Panc1 (cell line): Measurements from ENCODE around the gene KRTAP5-3. TPM values are rescaled to one million over a fixed set of nuclear protein-coding genes. Genes with fewer than 3 reads are reported as not detected.

Experiments used
- ATAC-seq: fragments of 200-7000 bp; cut with Tn5 transposase; 2 replicates; pipeline ENCODE4 v1.9.1; 2020; ENCODE audit warnings: mild to moderate bottlenecking, moderate library complexity
- Bru-seq: library from RNA; stranded (reverse); fragments of 400-500 nt; gene quantifications from one replicate; lab custom pipeline; 2021; lab: Mats Ljungman, UMichigan
- BruChase-seq, 2 experiments: library from RNA; stranded (reverse); fragments of 400-500 nt; gene quantifications; one replicate each; lab custom pipeline; 2021; lab: Mats Ljungman, UMichigan
- BruUV-seq: library from RNA; stranded (reverse); fragments of 400-500 nt; replicated peaks from 2 replicates; lab custom pipeline; 2021; lab: Mats Ljungman, UMichigan
- CTCF ChIA-PET: fragments of 300-600 bp; sonication (Branson Sonifier 250); formaldehyde crosslinking; loops from one replicate; lab custom pipeline; 2022; ENCODE audit warnings: antibody characterized with exemption; lab: Charles Lee
- POLR2A ChIA-PET: fragments of 300-600 bp; sonication (Branson Sonifier 250); formaldehyde crosslinking; loops from one replicate; lab custom pipeline; 2022; ENCODE audit warnings: antibody characterized with exemption; lab: Charles Lee
- DNase-seq: peaks from one replicate; pipeline ENCODE4 v3.0.0-alpha.2; 2010; ENCODE audit warnings: low read depth, low spot score
- H3K27ac ChIP-seq: 2 replicates; pipeline ENCODE4 v1.5.1; 2011; ENCODE audit warnings: mild to moderate bottlenecking, low read length, inconsistent platforms
- H3K27me3 ChIP-seq: fragments of 200-500 bp; sonication (Bioruptor generic); 2 replicates; pipeline ENCODE4 v1.6.0; 2014; ENCODE audit warnings: low read length, inconsistent platforms; ENCODE audit not compliant: control insufficient read depth, insufficient read depth
- H3K36me3 ChIP-seq: fragments of 200-500 bp; sonication (Bioruptor generic); 2 replicates; pipeline ENCODE4 v1.5.1; 2014; ENCODE audit warnings: inconsistent platforms, mild to moderate bottlenecking, low read length, moderate library complexity; ENCODE audit not compliant: control insufficient read depth, insufficient read depth
- H3K4me1 ChIP-seq: 2 replicates; pipeline ENCODE4 v1.5.1; 2011; ENCODE audit warnings: inconsistent platforms, mild to moderate bottlenecking, low read length, moderate library complexity; ENCODE audit not compliant: control insufficient read depth, insufficient read depth
- H3K4me3 ChIP-seq, 2 experiments: 2 replicates each; pipeline ENCODE4 v1.5.1; 2011 to 2012; ENCODE audit warnings: low read depth in 2 of 2, low read length in 2 of 2, mild to moderate bottlenecking in 2 of 2, inconsistent platforms in 1 of 2, moderate library complexity in 1 of 2
- H3K9me3 ChIP-seq: fragments of 200-500 bp; sonication (Bioruptor generic); 2 replicates; pipeline ENCODE4 v1.5.1; 2014; ENCODE audit warnings: low read depth, mild to moderate bottlenecking, inconsistent platforms, low read length, moderate library complexity; ENCODE audit not compliant: control insufficient read depth, insufficient read depth
- CTCF ChIP-seq: fragments of 450-650 bp; IDR thresholded peaks from 2 replicates; pipeline ENCODE4 v1.5.1; 2017; ENCODE audit warnings: mild to moderate bottlenecking
- POLR2AphosphoS5 ChIP-seq: IDR thresholded peaks from 2 replicates; pipeline ENCODE4 v1.6.1; 2012; ENCODE audit warnings: mild to moderate bottlenecking, low read depth, low read length, moderate library complexity
- REST ChIP-seq, 2 experiments: IDR thresholded peaks; 2 replicates each; pipeline ENCODE4 v1.6.1; 2011 to 2012; ENCODE audit warnings: low read depth in 2 of 2, control low read depth in 1 of 2, low read length in 1 of 2, mild to moderate bottlenecking in 1 of 2, moderate library complexity in 1 of 2; ENCODE audit not compliant: insufficient read depth in 1 of 2
- SIN3A ChIP-seq: IDR thresholded peaks from 2 replicates; pipeline ENCODE4 v1.6.1; 2012; ENCODE audit warnings: low read depth, mild to moderate bottlenecking, low read length, moderate library complexity, borderline replicate concordance; ENCODE audit not compliant: insufficient read depth
- TCF7L2 ChIP-seq: IDR thresholded peaks from 2 replicates; pipeline ENCODE4 v1.6.1; 2011; ENCODE audit warnings: mild to moderate bottlenecking, low read depth, low read length, inconsistent platforms
- in situ Hi-C: cut with HindIII; loops from 2 replicates; pipeline ENCODE4 v1.10.0; 2016; ENCODE audit warnings: low sequenced_read_pairs, low pct_unique_long_range_greater_than_20kb
- intact Hi-C: fragments of 100-400 bp; cut with micrococcal nuclease; formaldehyde crosslinking; loops from one replicate; pipeline ENCODE4 v1.10.0; 2022; ENCODE audit not compliant: unreplicated experiment
- long read RNA-seq: library from polyadenylated mRNA; unstranded; transcript quantifications from one replicate; pipeline ENCODE4 v2.0.0, GENCODE V29; 2021; ENCODE audit not compliant: unreplicated experiment
- polyA plus RNA-seq: library from polyadenylated mRNA; unstranded; fragments of >200 nt; gene quantifications from one replicate; pipeline ENCODE4 v1.2.1, GENCODE V29; 2012; ENCODE audit warnings: missing spikeins; ENCODE audit not compliant: insufficient read length
- total RNA-seq: library from RNA; stranded (reverse); gene quantifications from one replicate; pipeline ENCODE4 v1.2.1, GENCODE V29; 2021; ENCODE audit not compliant: unreplicated experiment

KRTAP5-3 gene, protein sequence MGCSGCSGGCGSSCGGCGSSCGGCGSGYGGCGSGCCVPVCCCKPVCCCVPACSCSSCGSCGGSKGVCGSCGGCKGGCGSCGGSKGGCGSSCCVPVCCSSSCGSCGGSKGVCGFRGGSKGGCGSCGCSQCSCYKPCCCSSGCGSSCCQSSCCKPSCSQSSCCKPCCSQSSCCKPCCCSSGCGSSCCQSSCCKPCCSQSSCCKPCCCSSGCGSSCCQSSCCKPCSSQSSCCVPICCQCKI
- total RNA-seq (not detected), Bru-seq, nascent RNA (not detected), BruChase-seq, experiment 1, labeled RNA remaining after a 2-hour chase (not detected), BruChase-seq, experiment 2, labeled RNA remaining after a 6-hour chase (not detected)
- not detected for polyA plus RNA-seq
- long read RNA-seq, result 0 reads

DNA sequence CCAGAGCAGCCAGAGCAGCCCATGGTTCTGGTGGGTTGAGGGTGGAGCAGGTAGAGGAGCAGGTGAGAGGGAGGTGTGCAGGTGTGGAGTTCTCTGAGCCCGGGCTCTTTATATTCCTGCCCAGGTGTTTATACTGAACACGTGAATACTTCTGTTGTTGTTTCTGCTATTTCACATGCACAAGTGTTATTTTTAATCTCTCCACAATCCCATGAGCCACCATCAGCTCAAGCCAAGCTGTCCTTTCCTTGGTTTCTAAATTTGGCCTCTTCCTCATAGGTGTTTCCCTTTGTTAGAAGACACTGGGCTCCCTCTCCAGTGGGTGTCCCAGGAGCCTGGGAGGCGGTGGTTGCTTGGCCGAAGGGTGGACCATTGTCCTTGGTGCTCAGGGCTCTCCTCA is at the start of gene KRTAP5-3:
KRTAP5-3 (minus strand) TSS at position 101 of the 400 bp plus-strand sequence; CDS start at position 23, 78 bp downstream.
- TF ChIP-seq SIN3A (no peak), REST (IDR thresholded peaks at IDR 0.05; ENCODE audit: insufficient read depth in 1 of 2, low read depth in 2 of 2, low read length in 1 of 2) (no peak), POLR2AphosphoS5 (no peak), CTCF (no peak), TCF7L2 (no peak)
- no peak for ATAC-seq
- BruUV-seq, result no TSS peak
- Histone ChIP-seq H3K9me3 (no peaks in the 10 kb centered on the region), H3K4me3 (no peak within 1 kb of the TSS), H3K36me3 (no peaks in the 10 kb centered on the region), H3K4me1 (no peaks in the 10 kb centered on the region), H3K27me3 (0 out of 2 replicates have a peak, but pooled peaks cover 2% of the 10 kb centered on the region), H3K27ac (no peak within 1 kb of the TSS)
- ChIA-PET POLR2A (no interaction called here), CTCF (interaction anchor here (0.6 to 0.7 kb wide), 2 partner anchors 33 to 303 kb away, joined by 3 read pairs; no protein-coding TSS in a partner anchor)
- intact Hi-C loops (no loop called here), in situ Hi-C loops (no loop called here)
- no peak for DNase-seq

DNA sequence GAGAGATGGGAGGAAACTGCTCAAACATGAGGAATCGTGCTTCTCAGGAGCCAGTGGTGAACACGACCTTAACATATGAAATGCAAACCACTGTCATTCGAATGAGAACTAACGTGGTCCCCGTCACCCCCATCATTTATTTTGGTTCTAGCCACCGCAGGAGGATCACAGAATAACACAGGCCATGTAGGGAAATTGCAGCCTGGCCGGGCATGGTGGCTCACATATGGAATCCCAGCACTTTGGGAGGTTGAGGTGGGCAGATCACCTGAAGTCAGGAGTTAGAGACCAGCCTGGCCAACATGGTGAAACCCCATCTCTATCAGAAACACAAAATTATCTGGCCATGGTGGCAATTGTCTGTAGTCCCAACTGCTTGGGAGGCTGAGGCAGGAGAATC is 48.4 kb upstream of the KRTAP5-3 start:
- ATAC-seq (no peak), DNase-seq (no peak)
- no peaks in the 10 kb centered on the region for H3K27me3 ChIP-seq
- in situ Hi-C loops (no loop called here), intact Hi-C loops (no loop called here)
- ChIA-PET CTCF (no interaction called here), POLR2A (no interaction called here)
- H3K4me3 ChIP-seq, result no peak overlapping the region
- H3K4me1 ChIP-seq, result 0 out of 2 replicates have a peak, but pooled peaks cover 2% of the 10 kb centered on the region
- no peaks in the 10 kb centered on the region for H3K36me3 ChIP-seq
- BruUV-seq, result no TSS peak
- TF ChIP-seq SIN3A (no peak), REST (IDR thresholded peaks at IDR 0.05; ENCODE audit: insufficient read depth in 1 of 2, low read depth in 2 of 2, low read length in 1 of 2) (no peak), TCF7L2 (no peak), POLR2AphosphoS5 (no peak)
- no peaks in the 10 kb centered on the region for H3K9me3 ChIP-seq
- H3K27ac ChIP-seq, result no peak overlapping the region
